ENCODE measurements around the gene CUBN. TPM values are rescaled to one million over a fixed set of nuclear protein-coding genes. Genes with fewer than 3 reads are reported as not detected.

Gene CUBN
- total RNA-seq, 1 experiment from 2014 or later: 0.46 TPM

GRCh38 chr10:17025444-17026295 is 103.9 kb downstream of the CUBN start:
- Mint-ChIP-seq H3K27me3 (ENCODE audit: low read depth) (no peaks in the 10 kb centered on the region), H3K4me3 (no peak overlapping the region), H3K9me3 (no peaks in the 10 kb centered on the region), H3K4me1 (peaks cover 41% of the 10 kb centered on the region), H3K36me3 (no peaks in the 10 kb centered on the region), H3K27ac (no peak overlapping the region)
- ATAC-seq (no peak), DNase-seq (ENCODE audit: low spot score) (no peak)
- ChIA-PET POLR2A (no interaction called here), CTCF (no interaction called here)
- TF ChIP-seq JUN (CRISPR knock-in tag; IDR thresholded peaks at IDR 0.05): no peak
- TF ChIP-seq AR (CRISPR knock-in tag; IDR thresholded peaks at IDR 0.05): no peak
- no peak for TF ChIP-seq RORB (CRISPR knock-in tag; IDR thresholded peaks at IDR 0.05)
- TF ChIP-seq GABPB1 (CRISPR knock-in tag; IDR thresholded peaks at IDR 0.05): no peak
- no peak for TF ChIP-seq EMX1 (CRISPR knock-in tag; IDR thresholded peaks at IDR 0.05)
- no peak for TF ChIP-seq USF2 (CRISPR knock-in tag; IDR thresholded peaks at IDR 0.05)

- ChIA-PET POLR2A (no interaction called here), CTCF (interaction anchor here (0.6 to 0.7 kb wide), 2 partner anchors 206 to 450 kb away, joined by 3 read pairs; no protein-coding TSS in a partner anchor)
- Mint-ChIP-seq H3K4me3 (no peak overlapping the region), H3K27me3 (ENCODE audit: low read depth) (0 out of 2 replicates have a peak, but pooled peaks cover 2% of the 10 kb centered on the region), H3K4me1 (peaks cover 38% of the 10 kb centered on the region), H3K36me3 (peaks cover 2% of the 10 kb centered on the region), H3K27ac (no peak overlapping the region), H3K9me3 (peaks cover 4% of the 10 kb centered on the region)
- ATAC-seq (no peak), DNase-seq (ENCODE audit: low spot score) (no peak)
- TF ChIP-seq CREB1 (CRISPR knock-in tag; IDR thresholded peaks at IDR 0.05): no peak
- no peak for TF ChIP-seq SMAD4 (CRISPR knock-in tag; IDR thresholded peaks at IDR 0.05)
- no peak for TF ChIP-seq MLX (CRISPR knock-in tag; IDR thresholded peaks at IDR 0.05)
- TF ChIP-seq CBFB (CRISPR knock-in tag; IDR thresholded peaks at IDR 0.05; ENCODE audit: low read depth): no peak
- TF ChIP-seq JAZF1 (CRISPR knock-in tag; IDR thresholded peaks at IDR 0.05): no peak
- TF ChIP-seq FOXJ3 (CRISPR knock-in tag; IDR thresholded peaks at IDR 0.05; ENCODE audit: borderline replicate concordance): no peak
- TF ChIP-seq ARID4B (CRISPR knock-in tag; IDR thresholded peaks at IDR 0.05; ENCODE audit: borderline replicate concordance): no peak
- TF ChIP-seq SP1 (CRISPR knock-in tag; conservative IDR thresholded peaks at IDR 0.05): no peak
- TF ChIP-seq OVOL2 (CRISPR knock-in tag; IDR thresholded peaks at IDR 0.05; ENCODE audit: borderline replicate concordance): no peak
- TF ChIP-seq STAT6 (CRISPR knock-in tag; conservative IDR thresholded peaks at IDR 0.05; ENCODE audit: low read depth): no peak
- no peak for TF ChIP-seq ATF2 (CRISPR knock-in tag; IDR thresholded peaks at IDR 0.05; ENCODE audit: borderline replicate concordance, low read depth)
- TF ChIP-seq ZNF232 (CRISPR knock-in tag; IDR thresholded peaks at IDR 0.05): no peak
- TF ChIP-seq ZNF138 (CRISPR knock-in tag; conservative IDR thresholded peaks at IDR 0.05): no peak
- no peak for TF ChIP-seq TCF7 (CRISPR knock-in tag; IDR thresholded peaks at IDR 0.05; ENCODE audit: low read depth)
Measured at GRCh38 chr10:17024461-17024860, 105.2 kb downstream of the CUBN start.

Measured in WTC11 (cell line).